C4-2B (cell line): Measurements from ENCODE around the gene PLA2G15.

Experiments
- ZFX ChIP-seq: fragments of 450-650 bp; IDR thresholded peaks from 2 replicates; pipeline ENCODE4 v1.6.1; 2017
- TF ChIP-seq, protein P1 (sequence below): fragments of 450-650 bp; conservative IDR thresholded peaks from 2 replicates; pipeline ENCODE4 v1.5.1; 2017; ENCODE audit warnings: mild to moderate bottlenecking

DNA sequence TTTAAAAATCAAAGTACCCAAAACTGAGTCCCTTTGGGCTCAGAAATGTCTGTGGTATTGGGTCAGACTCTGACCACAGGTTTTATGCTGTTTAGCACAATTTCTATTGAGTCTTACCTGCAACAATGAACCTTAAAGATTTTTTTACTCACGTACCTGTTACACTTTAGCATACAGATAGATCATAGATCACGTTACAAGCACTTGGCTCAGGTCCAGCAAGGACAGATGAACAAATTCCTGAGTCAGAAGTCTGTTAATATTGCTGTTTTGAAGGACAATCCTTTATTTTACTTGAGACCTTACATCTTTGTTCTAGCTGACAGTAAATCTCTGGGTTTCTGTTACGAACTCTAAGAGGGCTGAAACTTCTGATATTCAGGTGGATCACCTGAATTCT is 52.7 kb downstream of the PLA2G15 start:
- TF ChIP-seq, protein P1, sequence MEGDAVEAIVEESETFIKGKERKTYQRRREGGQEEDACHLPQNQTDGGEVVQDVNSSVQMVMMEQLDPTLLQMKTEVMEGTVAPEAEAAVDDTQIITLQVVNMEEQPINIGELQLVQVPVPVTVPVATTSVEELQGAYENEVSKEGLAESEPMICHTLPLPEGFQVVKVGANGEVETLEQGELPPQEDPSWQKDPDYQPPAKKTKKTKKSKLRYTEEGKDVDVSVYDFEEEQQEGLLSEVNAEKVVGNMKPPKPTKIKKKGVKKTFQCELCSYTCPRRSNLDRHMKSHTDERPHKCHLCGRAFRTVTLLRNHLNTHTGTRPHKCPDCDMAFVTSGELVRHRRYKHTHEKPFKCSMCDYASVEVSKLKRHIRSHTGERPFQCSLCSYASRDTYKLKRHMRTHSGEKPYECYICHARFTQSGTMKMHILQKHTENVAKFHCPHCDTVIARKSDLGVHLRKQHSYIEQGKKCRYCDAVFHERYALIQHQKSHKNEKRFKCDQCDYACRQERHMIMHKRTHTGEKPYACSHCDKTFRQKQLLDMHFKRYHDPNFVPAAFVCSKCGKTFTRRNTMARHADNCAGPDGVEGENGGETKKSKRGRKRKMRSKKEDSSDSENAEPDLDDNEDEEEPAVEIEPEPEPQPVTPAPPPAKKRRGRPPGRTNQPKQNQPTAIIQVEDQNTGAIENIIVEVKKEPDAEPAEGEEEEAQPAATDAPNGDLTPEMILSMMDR, result no peak
- TF ChIP-seq ZFX, result no peak
